GM18498 (cell line): ENCODE measurements around the gene FAM229A.
A peak's percentile ranks its signal among the peaks of the same experiment; 100 is the strongest.
"Not testable (repeated sequence)": the region's sequence is repeated elsewhere in the genome, so short reads cannot be mapped to it uniquely, and the experiment has no call there.

Source experiments
- ATAC-seq: cut with Tn5 transposase; IDR thresholded peaks from one replicate; pipeline ENCODE4 v1.9.1; 2021; ENCODE audit warnings: mild to moderate bottlenecking, moderate library complexity; ENCODE audit not compliant: unreplicated experiment

Gene FAM229A

DNA sequence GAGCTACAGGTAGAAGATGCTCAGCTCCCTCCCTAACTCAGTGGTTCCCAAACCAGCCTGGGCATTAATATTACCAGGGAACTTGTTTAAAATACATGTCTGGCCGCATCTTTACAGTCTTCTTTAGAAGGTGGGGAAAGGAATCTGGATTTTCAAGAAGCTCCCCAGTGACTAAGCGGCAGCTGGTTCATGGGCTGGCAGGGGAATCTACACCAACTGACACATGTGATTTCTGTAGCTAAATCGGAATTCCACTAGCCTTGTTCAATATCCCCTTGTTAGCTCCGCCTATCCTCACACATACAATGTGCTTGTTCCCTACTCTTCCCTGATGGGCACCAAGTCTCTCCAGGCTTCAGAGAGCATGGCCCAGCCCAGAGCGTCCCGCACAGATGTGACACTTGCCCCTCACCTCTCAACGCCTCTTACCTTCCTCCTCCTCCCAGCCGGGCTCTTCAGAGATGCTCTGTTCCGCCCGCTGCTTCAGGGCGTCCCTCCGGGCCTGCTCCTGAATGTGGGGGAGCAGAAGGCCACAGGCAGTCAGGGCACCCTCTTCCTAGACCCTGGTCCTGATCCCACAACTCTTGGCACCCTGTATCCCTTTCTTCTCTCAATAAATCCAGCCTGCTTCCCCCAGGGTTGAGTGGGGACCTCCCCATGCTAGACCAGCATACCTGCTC is 15.4 kb upstream of the FAM229A start:
- no peak for ATAC-seq

DNA sequence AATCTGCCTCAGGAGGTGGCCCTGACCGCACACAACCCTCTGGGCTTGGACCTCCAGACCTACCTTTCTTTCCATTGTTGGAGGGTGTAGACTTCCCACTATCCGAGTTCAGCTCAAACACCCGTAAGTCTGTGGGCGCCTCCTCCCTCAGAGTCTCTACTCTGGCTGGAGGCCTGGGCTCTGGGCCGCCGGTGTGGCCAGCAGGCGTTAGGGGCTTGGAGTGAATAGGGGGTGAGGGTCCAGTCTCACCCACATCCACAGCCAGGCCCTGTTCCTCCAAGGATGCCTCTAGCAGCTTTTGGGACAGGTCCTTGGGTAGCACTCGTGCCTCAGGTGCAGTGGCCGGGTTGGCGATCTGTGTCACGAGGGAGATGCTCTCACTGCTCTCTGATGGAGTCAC is 13.9 kb upstream of the FAM229A start:
- ATAC-seq = no peak

DNA sequence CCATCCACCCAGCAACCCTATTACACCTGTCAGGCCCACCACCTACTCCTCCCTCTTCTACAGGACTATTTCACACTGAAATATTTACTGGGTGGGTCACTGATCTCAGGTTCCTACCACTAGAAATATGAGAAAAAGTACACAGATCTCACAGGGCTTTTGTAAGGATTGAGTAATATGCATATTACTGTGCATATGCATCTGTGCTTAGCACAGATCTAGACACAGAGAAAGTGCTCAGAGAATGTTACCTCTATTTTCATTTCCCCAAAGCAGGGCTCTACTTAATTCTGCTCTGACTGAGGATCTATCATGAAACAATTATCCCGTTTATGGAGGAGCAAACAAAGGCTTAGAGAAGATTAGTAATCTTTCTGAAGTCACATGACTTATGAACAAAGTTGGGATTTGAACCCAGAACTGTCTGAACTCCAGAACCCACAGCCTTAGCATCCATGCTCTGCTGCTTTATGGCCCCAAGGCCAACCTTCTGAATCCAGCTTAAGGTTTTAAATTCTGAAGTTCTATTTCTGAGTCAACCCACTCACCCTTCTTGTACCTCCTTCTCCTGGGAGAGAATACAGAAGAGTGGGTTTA is 11.8 kb upstream of the FAM229A start:
- ATAC-seq = no peak

DNA sequence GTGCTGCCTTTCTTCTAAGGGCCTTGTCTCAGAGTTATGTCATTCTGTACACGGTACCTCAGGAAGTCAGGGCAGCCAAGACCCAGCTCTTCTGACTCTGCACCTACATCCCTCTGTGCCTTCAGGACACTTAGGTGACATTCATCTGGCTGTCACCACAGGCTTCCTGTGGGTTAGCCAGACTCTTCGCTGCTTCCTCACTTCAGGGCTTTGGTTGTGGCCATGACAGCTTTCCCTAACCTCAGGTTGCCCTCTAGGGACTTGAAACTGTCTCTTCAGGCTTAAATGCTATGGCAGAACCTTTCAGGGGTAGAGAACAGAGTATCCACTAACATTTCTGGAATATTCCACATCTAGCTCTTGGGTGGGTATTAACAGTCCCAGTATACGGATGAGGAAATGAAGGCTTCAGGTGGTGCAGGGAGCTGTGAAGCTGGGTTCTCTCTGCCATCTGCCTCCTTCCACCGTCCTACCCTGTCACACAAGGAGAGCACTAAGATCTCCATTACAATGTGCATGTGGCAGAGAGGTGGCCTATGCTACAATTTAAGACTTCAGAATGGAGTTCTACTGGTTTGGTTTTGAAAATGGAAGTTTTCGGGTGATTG is 10.0 kb upstream of the FAM229A start:
- ATAC-seq = no peak

DNA sequence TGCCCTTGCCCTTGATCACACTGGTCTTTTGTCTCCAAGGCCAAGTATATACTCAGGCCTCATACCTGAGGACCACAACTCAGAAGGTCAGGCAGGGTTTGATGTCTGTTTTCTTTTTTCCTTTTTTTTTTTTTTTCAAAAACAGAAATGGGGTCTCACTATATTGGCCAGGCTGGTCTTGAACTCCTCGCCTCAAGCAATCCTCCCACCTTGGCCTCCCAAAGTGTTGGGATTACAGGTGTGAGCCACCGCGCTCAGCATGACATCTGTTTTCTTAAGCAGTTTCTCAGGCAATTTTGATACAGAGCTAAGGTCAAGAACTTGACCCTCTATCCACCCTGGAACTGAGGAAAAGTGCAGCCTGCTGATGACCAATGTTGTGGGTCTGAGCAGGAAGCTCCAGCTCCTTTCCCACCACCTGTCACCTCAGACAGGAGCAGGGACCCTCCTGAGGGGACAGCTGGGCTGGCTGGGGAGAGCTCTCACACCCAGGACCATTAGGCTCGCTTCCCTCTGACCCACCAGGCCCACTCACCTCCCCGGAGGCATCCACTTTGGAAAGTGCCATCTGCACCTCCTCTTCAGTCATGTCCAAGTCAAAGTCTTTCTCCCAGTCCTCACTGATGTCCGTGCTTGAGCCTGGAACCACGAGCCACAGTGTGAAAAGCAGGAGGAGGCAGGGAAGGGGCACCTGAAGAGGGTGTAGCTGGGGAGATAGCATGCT is 5.8 kb upstream of the FAM229A start:
- ATAC-seq = no peak

DNA sequence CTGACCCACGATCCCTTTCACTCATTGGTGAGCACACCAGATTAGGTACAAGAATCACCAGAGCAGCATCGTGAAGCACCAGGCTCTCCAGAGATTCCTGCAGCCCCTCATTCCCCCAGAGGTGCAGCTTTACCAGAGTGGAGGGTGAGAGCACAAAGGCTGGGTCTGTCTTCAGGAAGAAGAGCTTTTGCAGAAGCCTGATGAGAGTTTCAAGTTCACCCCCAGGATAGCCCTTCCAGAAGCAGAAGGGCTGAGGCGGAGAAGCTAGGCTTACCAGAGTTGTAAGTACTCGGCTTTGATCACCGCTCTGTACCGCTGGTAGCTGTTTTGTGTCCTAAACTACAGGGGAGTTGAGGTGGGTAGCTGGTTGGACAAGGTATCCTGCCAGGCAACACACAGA is 3.2 kb upstream of the FAM229A start:
- ATAC-seq = no peak

DNA sequence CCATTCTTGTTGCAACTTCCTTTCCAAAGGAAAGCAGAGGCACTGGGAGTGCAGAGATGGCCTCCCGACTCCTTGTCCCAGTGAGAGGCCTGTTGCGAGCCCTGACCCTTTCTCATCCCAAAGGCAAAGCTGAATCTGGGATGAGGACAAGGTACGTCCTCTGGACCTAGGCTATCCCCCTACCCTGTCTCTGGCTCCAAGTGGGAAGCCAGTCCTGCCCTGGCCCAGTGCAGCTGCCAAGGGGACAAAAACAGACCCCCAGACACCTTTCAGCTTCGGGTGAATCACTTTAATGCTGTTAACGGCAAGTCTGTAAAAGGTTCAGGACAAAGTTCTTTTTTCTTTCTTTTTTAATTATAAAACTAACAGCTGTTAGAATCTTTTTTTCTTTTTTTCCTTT is 2.6 kb upstream of the FAM229A start:
- ATAC-seq = no peak

DNA sequence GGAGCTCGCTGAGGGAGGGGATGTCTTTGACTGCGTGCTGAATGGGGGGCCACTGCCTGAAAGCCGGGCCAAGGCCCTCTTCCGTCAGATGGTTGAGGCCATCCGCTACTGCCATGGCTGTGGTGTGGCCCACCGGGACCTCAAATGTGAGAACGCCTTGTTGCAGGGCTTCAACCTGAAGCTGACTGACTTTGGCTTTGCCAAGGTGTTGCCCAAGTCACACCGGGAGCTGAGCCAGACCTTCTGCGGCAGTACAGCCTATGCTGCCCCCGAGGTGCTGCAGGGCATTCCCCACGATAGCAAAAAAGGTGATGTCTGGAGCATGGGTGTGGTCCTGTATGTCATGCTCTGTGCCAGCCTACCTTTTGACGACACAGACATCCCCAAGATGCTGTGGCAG is 1.4 kb upstream of the FAM229A start:
- ATAC-seq = no peak

DNA sequence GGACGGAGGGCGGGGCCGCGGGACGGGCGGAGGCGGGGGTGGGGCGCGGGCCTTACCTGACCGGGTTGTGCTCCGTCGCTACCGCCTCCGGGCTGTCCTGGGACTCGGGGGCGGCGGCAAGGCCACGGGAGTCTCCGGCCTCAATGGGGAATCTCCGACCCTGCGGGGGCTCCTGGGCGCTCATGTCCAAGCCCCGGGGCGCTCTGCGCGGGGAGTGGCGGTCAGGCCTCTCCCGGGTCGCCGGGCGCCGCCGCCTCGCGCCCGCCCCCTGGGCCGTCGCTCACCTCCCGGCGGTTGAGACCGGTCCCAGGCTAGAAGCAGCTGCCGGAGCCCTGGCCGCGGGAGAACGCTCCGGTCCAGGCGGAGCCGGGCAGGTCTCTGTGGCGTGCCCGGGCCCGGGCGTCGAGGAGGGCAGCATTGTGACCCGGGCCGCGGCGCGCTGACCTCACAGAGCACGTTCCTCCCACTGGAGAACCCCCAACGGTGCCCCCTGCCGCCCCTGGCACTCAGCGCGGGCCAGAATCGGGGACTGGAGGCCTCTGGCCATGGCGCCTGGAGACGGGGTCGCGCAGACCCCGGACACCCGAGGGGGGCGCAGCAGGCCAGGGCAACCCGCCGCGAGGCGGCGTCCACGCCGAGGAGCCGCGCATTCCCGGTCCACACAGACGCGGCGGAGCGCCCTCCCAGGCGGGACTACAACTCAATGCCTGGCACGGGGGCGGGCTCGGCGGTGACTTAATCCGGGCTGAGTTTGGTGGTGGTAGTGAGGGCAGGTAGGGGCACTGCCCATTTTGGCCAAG is 411 bp downstream of the FAM229A start:
- no peak for ATAC-seq

DNA sequence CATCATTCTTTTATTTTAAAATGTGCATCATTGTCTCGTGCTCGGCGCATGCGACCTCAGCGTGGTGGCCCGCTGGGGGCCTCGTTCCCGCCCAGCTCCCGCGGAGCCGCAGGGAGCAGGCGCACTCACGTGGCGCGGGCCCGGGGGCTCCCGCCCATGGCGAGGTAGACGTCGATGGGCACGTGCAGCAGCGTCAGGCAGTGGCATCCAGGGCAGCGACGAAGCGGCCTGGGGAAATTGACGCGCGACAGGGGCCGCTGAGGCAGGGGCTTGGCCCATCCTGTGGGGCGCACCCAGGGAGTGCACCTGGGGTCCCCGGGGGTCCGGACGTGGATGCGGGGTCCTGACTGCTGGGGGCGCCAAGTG is 994 bp downstream of the FAM229A start:
- ATAC-seq = no peak

DNA sequence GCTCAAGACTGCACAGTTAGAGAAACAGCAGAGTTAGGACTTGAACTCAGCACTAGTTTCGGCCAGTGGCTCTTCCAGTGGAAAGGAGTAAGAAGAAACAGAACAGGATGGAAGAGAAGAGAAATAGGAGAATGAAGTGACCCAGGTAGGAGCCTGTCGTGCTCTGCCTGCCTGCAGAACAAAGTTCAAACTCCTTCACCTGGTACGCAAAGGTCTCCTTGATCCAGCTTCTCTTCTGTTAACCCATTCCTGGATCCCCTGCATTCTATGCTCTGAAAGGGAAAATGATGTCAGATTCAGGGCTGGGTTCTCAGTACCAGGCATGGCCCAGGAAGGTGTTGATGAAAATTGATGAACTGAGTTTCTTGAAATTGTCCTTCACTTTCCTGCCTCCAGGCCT is 3.9 kb downstream of the FAM229A start:
- no peak for ATAC-seq

DNA sequence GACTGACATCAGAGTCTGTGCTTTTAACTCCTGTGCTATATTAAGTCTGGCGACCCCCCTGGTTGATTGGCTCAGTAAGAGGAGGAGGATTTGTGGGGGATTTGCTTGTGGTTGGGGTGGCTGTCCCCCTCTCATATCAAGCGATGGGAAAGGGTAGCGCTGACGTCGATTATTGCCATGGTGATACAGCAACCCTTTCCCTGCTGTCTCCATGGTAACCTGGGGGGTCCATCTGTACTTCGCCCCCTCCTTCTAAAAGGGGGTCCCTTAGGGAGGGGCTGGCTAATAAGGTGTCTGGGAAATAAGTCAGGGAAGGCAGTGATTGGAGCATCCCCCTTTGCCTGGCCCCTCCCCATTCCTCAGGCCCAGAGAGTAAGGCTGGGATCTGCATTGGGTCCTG is 4.7 kb downstream of the FAM229A start:
- no peak for ATAC-seq

DNA sequence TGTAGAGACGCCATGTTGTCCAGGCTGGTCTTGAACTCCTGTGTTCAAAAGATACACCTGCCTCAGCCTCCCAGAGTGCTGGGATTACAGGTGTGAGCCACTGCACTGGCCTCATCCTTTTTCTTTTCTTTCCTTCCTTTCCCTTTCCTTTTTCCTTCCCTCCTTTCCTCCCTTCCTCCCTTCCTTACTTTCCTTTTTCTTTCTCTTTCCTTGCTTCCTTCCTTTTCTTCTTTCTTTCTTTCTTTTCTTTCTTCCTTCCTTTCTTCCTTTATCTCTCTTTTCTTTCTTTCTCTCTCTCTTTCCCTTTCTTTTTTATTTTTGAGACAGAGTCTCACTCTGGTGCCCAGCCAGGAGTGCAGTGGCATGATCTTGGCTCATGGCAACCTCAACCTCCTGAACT is 5.8 kb downstream of the FAM229A start:
- ATAC-seq = no peak

DNA sequence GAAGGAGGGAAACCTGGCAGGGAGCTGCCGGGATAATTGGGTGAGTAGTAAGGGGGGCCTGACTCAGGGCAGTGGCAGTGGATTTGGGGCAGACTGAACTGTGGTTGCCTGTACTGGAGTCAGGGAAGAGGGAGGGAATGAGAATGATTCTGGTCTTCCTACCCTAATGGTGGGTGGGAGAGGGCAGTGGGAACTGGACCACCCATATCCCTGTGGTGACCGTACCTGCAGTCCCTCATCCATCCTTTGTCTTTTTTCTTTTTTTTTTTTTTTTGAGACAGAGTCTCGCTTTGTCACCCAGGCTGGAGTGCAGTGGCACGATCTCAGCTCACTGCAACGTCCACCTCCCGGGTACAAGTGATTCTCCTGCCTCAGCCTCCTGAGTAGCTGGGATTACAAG is 6.5 kb downstream of the FAM229A start:
- not testable (repeated sequence) for ATAC-seq

DNA sequence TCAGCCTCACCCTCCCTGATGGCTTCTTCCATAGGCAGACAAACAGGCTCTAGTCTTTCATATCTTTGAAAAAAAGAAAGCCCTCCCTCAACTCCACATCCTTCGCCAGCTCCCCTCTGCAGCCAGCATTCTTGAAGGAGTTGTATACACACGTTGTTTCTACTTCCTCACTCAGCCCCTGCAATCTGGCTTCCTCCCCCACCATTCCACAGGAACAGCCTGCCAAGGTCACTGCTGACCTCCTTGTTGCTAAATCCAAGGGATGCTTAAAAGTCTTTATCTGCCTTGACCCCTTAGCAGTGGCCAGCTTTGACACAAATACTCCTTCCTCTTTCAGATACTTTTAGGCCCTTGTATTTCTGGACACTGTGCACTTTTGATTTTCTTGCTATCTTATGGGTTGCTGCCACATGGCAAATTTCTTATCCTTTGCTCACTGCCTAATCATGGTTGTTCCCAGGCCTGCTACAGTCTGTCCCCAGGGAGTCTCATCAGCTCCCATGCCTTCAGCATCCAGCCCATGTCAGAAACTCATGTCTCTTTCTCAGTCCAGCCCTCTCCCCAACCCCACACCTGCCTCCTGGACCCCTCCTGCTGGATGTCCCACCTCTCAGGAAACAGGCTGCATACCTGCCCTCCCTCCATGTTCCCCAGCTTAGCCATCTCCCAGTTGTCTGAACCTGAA is 8.3 kb downstream of the FAM229A start:
- no peak for ATAC-seq

DNA sequence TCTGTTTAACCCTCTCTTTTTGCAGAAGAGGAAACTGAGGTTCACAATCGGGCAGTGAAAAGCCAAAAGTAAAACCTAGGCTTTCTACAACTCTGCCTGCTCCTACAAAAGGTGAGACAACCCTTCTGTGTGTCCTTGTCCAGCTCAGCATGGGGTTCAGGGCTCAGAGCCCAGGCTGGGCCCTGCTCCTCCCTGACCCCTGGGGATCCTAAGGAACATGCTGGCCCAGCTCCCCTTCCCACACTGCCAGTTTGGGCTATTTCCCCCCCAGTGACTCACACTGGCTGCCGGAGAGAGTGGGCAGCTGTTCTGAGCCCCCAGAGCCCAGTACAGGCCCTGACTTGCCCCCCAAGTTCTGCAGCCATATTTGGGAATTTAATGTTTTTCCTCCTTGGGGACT is 8.9 kb downstream of the FAM229A start:
- no peak for ATAC-seq

DNA sequence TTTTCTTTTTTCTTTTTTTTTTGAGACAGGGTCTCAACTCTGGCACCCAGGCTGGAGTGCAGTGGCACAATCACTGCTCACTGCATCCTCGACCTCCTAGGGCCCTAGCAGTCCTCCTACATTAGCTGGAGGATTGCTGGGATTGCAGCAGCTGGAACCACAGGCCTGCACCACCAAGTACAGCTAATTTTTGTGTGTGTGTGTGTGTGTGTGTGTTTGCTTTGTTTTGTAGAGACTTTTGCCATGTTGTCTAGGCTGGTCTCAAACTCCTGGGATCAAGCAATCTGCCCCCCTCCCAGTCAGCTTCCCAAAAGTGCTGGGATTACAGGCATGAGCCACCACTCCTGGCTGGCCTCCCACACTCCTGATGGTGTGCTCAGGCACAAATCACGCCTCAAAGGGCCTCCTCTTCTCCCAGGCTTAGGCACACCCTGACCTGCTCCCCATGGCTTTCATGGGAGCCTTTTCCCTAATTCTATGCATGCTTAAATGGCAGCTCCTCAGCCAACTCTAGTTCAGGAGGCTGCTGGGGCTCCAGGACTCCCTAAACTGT is 9.4 kb downstream of the FAM229A start:
- ATAC-seq = no peak

DNA sequence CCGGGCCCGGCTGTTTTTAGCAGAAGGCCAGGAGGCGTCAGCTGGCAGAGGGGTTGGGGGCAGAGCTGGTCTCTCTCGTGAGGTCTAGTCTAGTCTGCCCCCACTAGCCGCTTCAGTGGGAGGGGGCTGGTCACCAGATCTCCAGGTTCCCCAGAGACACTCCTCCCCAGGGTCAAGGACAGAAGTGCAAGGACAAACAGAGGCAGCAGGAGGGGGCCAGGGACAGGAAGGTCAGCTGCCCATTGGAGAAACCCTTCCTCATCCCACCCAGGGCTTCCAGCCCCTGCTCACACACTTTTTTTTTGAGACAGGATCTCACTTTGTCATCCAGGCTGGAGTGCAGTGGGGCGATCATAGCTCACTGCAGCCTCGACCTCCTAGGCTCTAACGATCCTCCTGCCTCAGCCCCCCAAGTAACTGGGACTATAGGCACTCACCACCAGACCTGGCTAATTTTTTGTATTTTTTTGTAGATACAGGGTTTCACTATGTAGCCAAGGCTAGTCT is 10.0 kb downstream of the FAM229A start:
- ATAC-seq = no peak

DNA sequence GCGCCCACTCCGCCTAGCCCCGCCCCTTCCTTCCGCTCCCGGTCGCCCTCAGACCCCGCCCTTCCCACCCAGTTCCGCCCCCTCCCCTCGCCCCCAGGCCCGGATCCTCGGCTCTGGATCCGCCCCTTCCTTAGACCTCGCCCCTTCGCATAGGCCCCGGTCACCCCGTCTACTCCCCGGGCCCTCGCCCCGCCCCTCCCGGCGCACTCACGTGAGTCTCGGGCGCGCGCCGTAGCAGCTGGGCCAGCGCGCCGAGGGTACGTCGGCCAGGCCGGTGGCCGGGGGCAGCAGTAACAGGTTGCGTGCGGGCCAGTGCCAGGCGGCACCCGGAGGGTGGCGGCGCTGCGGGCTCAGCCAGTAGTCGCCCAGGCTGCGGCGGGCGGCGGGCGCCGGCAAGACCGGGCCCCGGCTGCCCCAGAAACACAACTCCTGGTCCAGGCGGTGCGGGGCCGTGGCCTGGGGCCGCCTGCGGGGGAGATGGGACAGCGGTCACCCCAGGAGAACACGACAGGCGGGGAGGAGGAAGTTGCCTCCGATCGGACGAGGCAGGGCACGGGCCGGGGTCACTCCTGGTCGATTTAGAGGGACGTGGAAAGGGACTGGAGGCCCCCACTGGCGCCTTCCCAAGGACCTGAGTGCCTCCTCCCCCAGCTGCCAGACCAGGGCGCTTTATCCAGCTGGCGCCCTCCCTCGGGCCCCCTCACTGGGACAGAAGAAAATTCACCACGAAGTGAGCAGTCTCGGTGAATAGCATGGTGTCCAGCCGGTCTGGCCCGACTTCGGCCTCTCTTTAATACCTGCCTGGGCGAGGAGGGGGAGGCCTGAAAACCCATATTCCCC is 10.7 kb downstream of the FAM229A start:
- ATAC-seq = peak; percentile 90
